BLaER1 (cell line): ENCODE data around the gene C1orf94.

Experiments
- H3K27ac ChIP-seq: shearing (Covaris generic); formaldehyde crosslinking; 2 replicates; pipeline ENCODE4 v1.8.1; 2022
- H3K27me3 ChIP-seq: shearing (Covaris generic); formaldehyde crosslinking; 2 replicates; pipeline ENCODE4 v1.8.1; 2022
- H3K36me3 ChIP-seq: shearing (Covaris generic); formaldehyde crosslinking; 2 replicates; pipeline ENCODE4 v1.8.1; 2022
- H3K4me1 ChIP-seq: shearing (Covaris generic); formaldehyde crosslinking; 2 replicates; pipeline ENCODE4 v1.8.1; 2022
- H3K4me2 ChIP-seq: shearing (Covaris generic); formaldehyde crosslinking; 2 replicates; pipeline ENCODE4 v1.8.1; 2022
- H3K4me3 ChIP-seq: shearing (Covaris generic); formaldehyde crosslinking; 2 replicates; pipeline ENCODE4 v1.8.1; 2022
- H3K9ac ChIP-seq: shearing (Covaris generic); formaldehyde crosslinking; 2 replicates; pipeline ENCODE4 v1.8.1; 2022
- H3K9me3 ChIP-seq: shearing (Covaris generic); formaldehyde crosslinking; 2 replicates; pipeline ENCODE4 v1.8.1; 2022
- H4K20me1 ChIP-seq: shearing (Covaris generic); formaldehyde crosslinking; 2 replicates; pipeline ENCODE4 v1.8.1; 2022
- Cebpa-rat ChIP-seq: shearing (Covaris generic); IDR thresholded peaks from 2 replicates; pipeline ENCODE4 v1.8.1; 2022

C1orf94 gene

DNA sequence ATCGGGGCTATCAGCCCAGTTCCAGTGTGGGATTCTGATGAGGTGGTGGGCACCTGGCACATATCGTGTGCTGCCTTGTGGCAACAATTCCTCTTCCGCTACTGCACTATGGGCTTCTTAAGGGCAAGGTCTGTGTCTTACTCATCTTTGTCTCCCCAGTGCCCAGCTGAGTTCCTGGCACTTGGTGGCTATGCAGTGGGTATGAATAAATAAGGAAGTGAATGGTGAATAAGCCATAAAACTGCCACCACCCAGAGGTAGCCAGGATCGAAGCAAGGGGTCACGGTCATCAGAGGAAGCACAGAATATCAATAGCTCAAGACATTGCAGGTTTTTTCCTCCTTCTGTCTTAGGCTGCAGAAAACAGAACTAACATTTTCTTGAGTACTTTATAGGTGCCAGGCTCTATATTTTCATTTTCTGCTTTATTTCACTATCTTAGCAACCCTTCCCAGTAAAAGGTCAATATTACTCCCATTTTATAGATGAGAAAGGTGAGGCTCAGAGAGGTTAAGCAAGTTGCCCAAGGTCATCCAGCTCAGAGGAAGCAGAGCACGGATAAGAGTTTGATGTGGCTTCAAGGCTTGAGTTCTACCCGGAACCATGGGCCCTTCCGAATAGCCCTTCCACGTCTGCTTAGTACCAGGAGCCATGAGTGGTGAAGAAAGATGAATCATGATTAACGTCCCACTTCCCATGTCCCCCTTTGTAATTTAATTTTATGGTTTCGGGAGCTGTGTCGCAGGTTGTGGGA lies 10.2 kb downstream of the C1orf94 start:
- Histone ChIP-seq H4K20me1 (no peaks in the 10 kb centered on the region), H3K4me2 (no peak overlapping the region), H3K9ac (no peak overlapping the region), H3K27me3 (no peaks in the 10 kb centered on the region), H3K36me3 (no peaks in the 10 kb centered on the region), H3K4me3 (no peak overlapping the region), H3K27ac (no peak overlapping the region), H3K4me1 (no peaks in the 10 kb centered on the region), H3K9me3 (peaks cover 15% of the 10 kb centered on the region; the same call in 1 of the 2 replicates)
- TF ChIP-seq Cebpa-rat: no peak

DNA sequence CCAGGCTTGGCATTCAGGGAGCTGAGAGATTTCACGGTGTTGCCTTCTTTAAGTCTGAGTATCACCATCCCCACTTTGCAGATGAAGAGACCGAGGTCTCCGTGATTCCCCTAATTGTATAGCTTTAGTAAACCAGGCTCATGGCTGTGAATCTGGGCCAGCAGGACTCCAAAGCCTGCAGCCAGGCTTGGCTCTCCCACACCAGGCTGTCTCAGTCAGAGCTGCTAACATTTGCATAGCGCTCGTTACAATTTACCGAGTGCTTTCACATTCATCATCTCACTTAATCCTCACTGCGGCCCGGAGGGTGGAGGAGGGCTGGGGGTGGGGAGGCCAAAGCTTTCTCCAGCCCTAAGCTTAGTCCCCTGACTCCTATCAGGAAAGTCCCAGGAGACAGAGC lies 11.7 kb downstream of the C1orf94 start:
- Histone ChIP-seq H3K36me3 (no peaks in the 10 kb centered on the region), H3K9ac (no peak overlapping the region), H4K20me1 (no peaks in the 10 kb centered on the region), H3K27ac (no peak overlapping the region), H3K4me3 (no peak overlapping the region), H3K9me3 (peaks cover 15% of the 10 kb centered on the region; the same call in 1 of the 2 replicates), H3K4me1 (no peaks in the 10 kb centered on the region), H3K27me3 (no peaks in the 10 kb centered on the region), H3K4me2 (no peak overlapping the region)
- TF ChIP-seq Cebpa-rat: no peak

DNA sequence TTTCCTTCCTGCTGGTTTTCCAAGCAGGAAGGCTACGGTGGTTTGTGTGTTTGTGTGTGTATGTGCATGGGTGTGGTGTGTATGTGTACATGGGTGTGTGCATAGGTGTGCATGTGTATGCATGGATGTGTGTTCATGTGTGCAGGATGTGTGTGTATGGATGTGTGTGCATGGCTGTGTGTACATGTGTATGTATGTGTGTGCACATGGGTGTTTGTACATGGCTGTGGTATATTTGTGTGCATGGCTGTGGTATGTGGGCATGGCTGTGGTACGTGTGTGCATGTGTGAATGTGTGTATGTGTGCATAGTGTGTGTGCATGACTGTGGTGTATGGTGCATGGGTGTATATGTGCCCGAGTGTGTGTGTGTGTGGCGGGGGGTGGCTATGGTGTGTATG lies 12.3 kb downstream of the C1orf94 start:
- no peak for TF ChIP-seq Cebpa-rat
- no peaks in the 10 kb centered on the region for H3K27me3 ChIP-seq
- no peak overlapping the region for H3K27ac ChIP-seq
- peaks cover 15% of the 10 kb centered on the region; the same call in 1 of the 2 replicates for H3K9me3 ChIP-seq
- H3K9ac ChIP-seq: no peak overlapping the region
- no peak overlapping the region for H3K4me3 ChIP-seq
- H4K20me1 ChIP-seq: no peaks in the 10 kb centered on the region
- no peak overlapping the region for H3K4me2 ChIP-seq
- H3K4me1 ChIP-seq: no peaks in the 10 kb centered on the region
- no peaks in the 10 kb centered on the region for H3K36me3 ChIP-seq

DNA sequence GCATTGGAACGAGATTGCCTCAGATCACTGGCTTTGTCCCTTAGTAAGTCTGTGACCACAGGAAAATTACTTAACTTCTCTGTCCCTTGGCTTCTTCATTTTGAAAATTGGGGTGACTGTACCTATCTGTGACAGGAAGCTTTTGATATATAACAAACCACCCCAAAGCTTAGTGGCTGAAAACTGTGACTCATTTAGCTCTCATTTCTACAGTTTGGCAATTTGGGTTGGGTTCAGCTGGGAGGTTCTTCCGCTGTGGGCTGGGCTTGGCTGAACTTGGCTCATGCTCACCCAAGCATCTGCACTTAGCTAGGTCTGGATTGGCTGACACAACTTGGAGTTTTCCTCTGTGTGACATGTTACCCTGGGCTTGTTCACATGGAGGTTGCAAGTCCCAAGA lies 14.0 kb downstream of the C1orf94 start:
- Histone ChIP-seq H3K36me3 (no peaks in the 10 kb centered on the region), H3K4me1 (peaks cover 11% of the 10 kb centered on the region), H3K9me3 (peaks cover 15% of the 10 kb centered on the region; the same call in 1 of the 2 replicates), H3K27ac (no peak overlapping the region), H3K4me3 (no peak overlapping the region), H3K4me2 (no peak overlapping the region), H4K20me1 (no peaks in the 10 kb centered on the region), H3K27me3 (no peaks in the 10 kb centered on the region), H3K9ac (no peak overlapping the region)
- TF ChIP-seq Cebpa-rat: no peak

DNA sequence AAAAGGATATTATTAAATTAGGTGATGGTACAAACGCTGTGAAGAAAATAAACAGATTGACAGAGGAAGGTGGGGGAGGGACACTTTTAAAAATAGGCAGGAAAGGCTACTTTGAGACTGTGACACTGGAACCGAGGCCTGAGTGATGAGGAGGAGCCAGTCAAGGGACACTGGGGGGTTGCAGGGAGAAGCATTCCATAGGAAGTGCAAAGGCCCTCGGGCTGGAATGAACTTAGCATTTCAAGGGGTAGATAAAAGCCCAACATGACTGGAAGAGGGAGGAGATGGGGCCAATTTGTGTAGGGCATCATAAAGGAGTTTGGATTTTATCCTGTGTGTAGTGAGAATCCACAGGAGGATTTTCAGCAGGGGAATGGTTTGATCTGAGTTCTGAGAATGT lies 15.9 kb downstream of the C1orf94 start:
- Histone ChIP-seq H3K36me3 (no peaks in the 10 kb centered on the region), H3K27me3 (no peaks in the 10 kb centered on the region), H4K20me1 (no peaks in the 10 kb centered on the region), H3K4me3 (no peak overlapping the region), H3K9me3 (peaks cover 15% of the 10 kb centered on the region; the same call in 1 of the 2 replicates), H3K4me1 (peaks cover 15% of the 10 kb centered on the region), H3K9ac (no peak overlapping the region), H3K4me2 (no peak overlapping the region), H3K27ac (no peak overlapping the region)
- TF ChIP-seq Cebpa-rat: no peak

DNA sequence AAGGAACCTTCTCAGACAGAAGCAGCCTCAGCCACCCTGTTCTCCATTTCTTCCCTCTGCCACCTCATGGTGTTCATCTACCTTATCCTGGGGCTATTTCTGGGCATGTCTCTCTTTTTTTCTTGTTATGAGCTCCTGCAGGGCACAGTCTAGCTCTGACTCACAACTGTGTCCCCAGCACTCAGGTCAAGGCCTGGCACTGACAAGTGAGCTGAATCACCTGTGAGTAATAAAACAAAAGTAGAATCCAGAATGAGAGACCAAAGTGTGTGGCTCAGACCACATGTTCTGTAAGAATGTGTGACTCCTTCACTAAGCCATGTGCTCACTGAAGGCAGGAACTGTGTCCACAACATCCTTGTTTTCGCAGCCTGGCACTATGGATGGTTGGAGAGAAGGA lies 23.2 kb downstream of the C1orf94 start:
- Histone ChIP-seq H3K9me3 (no peaks in the 10 kb centered on the region), H3K36me3 (no peaks in the 10 kb centered on the region), H4K20me1 (no peaks in the 10 kb centered on the region), H3K27ac (no peak overlapping the region), H3K4me2 (no peak overlapping the region), H3K4me1 (peaks cover 12% of the 10 kb centered on the region), H3K9ac (no peak overlapping the region), H3K27me3 (no peaks in the 10 kb centered on the region), H3K4me3 (no peak overlapping the region)
- no peak for TF ChIP-seq Cebpa-rat

DNA sequence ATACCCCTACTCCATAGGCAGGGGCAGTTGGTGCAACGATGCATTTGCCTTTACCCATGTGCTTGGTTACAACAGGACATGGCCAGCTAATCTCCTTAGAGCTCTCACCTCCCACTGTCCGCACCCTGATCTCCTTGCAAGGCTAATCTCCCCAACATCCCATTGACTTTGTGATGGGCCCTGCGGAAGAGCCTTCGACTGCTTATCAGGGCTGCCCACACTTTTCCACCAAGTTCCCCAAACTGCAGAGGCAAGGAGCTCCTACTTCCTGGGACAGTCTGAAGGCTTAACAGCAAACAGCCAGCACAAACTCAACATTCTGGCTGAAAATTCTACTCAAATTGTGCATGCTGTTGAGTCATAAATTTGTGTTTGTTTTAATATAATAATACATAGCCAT lies 36.0 kb downstream of the C1orf94 start:
- Histone ChIP-seq H4K20me1 (no peaks in the 10 kb centered on the region), H3K4me2 (no peak overlapping the region), H3K9ac (no peak overlapping the region), H3K27me3 (no peaks in the 10 kb centered on the region), H3K4me1 (no peaks in the 10 kb centered on the region), H3K27ac (no peak overlapping the region), H3K36me3 (no peaks in the 10 kb centered on the region), H3K4me3 (no peak overlapping the region), H3K9me3 (no peaks in the 10 kb centered on the region)
- TF ChIP-seq Cebpa-rat: no peak

DNA sequence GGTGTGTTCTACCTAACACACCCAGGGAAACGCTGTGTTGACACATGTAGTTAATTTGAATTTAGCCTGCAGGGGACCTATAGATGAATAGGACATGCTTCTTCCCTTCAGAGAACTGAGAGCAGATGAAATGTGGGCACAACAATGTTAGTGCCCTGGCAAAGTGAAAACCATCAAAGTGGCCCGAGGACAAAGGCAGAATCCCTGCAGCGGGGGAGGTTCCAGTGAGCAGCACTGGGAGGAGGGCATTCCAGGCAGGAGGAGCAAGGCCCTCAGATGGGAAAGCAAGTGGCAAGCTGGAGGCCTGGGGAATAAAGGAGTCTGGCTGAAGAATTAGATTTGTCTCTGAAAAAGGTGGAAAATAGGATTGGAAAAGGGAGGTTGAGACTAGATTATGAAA lies 37.2 kb downstream of the C1orf94 start:
- no peak overlapping the region for H3K27ac ChIP-seq
- no peaks in the 10 kb centered on the region for H3K9me3 ChIP-seq
- no peak for TF ChIP-seq Cebpa-rat
- no peaks in the 10 kb centered on the region for H3K4me1 ChIP-seq
- H3K9ac ChIP-seq: no peak overlapping the region
- H3K36me3 ChIP-seq: no peaks in the 10 kb centered on the region
- H4K20me1 ChIP-seq: no peaks in the 10 kb centered on the region
- H3K4me2 ChIP-seq: no peak overlapping the region
- H3K4me3 ChIP-seq: no peak overlapping the region
- no peaks in the 10 kb centered on the region for H3K27me3 ChIP-seq

DNA sequence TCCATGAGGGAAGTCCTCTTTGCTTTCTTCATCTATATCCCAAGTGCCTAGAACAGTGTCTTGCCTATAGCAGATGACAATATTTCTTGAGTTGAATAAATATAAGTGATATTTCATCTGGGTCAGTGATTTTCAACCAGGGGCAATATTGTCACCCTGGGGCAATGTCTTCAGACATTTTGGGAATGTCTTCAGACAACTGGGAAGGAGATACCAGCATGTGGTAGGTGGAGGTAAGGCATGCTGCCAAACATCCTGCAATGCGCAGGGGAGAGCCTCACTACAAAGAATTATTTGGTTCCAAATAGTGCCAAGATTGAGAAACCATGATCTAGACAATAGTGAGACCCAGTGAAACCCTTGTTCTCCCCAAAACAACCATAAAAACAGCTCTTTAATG lies 54.7 kb downstream of the C1orf94 start:
- Histone ChIP-seq H3K9ac (no peak overlapping the region), H3K9me3 (no peaks in the 10 kb centered on the region), H3K4me3 (no peak overlapping the region), H3K36me3 (no peaks in the 10 kb centered on the region), H3K4me2 (no peak overlapping the region), H3K27ac (no peak overlapping the region), H3K27me3 (no peaks in the 10 kb centered on the region), H4K20me1 (no peaks in the 10 kb centered on the region), H3K4me1 (no peaks in the 10 kb centered on the region)
- TF ChIP-seq Cebpa-rat: no peak

DNA sequence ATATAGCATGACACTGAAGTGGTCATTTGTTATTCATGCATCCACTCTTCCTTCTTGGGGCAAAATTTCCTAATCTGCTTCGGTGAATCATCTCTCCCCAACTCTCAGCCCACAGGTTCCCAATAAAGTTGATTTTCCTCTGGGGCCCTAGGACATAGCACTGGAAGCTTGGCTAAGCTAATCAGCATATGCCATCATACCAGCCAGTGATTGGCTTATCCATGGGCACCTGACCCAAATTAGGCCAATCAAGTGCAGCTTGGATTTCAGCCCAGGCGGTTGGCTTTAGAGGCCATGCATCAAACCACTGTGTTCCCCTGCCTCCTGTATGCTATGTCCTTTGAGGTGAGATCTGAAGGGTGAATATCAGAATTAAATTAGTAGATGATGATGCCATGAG lies 58.9 kb downstream of the C1orf94 start:
- peaks cover 11% of the 10 kb centered on the region; the same call in 1 of the 2 replicates for H3K9me3 ChIP-seq
- H3K4me2 ChIP-seq: no peak overlapping the region
- no peak overlapping the region for H3K27ac ChIP-seq
- no peak for TF ChIP-seq Cebpa-rat
- H3K4me3 ChIP-seq: no peak overlapping the region
- H3K9ac ChIP-seq: no peak overlapping the region
- no peaks in the 10 kb centered on the region for H3K36me3 ChIP-seq
- no peaks in the 10 kb centered on the region for H3K4me1 ChIP-seq
- H4K20me1 ChIP-seq: no peaks in the 10 kb centered on the region
- H3K27me3 ChIP-seq: no peaks in the 10 kb centered on the region
